HEK293 (cell line): ENCODE measurements around the gene ALS2.
A peak's percentile ranks its signal among the peaks of the same experiment; 100 is the strongest.

ENCODE experiments used
- CTCF ChIA-PET: fragments of 350-600 bp; formaldehyde crosslinking; extraction: SDS; loops from one replicate; lab custom pipeline; 2021; ENCODE audit warnings: antibody characterized with exemption; lab: Yijun Ruan, JAX
- POLR2A ChIA-PET: fragments of 300-600 bp; formaldehyde crosslinking; extraction: SDS; loops from one replicate; lab custom pipeline; 2020; ENCODE audit warnings: antibody characterized with exemption, inconsistent platforms; lab: Yijun Ruan, JAX
- H3K27ac ChIP-seq: fragments of 200-500 bp; sonication (Bioruptor generic); 2 replicates; pipeline ENCODE4 v1.5.1; 2014; ENCODE audit warnings: low read depth, low read length, control low read depth, inconsistent platforms; ENCODE audit errors: extremely low read depth
- H3K36me3 ChIP-seq, 2 experiments: fragments of 200-500 bp in 1 of 2; sonication (Bioruptor generic) in 1 of 2; 1 replicate in 1 of 2; 2 replicates in 1 of 2; pipeline ENCODE4 v1.5.1; 2014 to 2017; ENCODE audit warnings: inconsistent platforms in 2 of 2, low read length in 2 of 2; ENCODE audit not compliant: control insufficient read depth in 2 of 2, insufficient read depth in 1 of 2
- H3K4me1 ChIP-seq: fragments of 200-500 bp; sonication (Bioruptor generic); 2 replicates; pipeline ENCODE4 v1.5.1; 2014; ENCODE audit warnings: mild to moderate bottlenecking, low read length, inconsistent platforms; ENCODE audit not compliant: control insufficient read depth, insufficient read depth
- H3K4me3 ChIP-seq: 2 replicates; pipeline ENCODE4 v1.5.1; 2011; ENCODE audit warnings: low read depth, mild to moderate bottlenecking, control low read depth, low read length, moderate library complexity
- H3K9me3 ChIP-seq: fragments of 200-500 bp; sonication (Bioruptor generic); 2 replicates; pipeline ENCODE4 v1.5.1; 2014; ENCODE audit warnings: low read depth, low read length, inconsistent platforms; ENCODE audit not compliant: control insufficient read depth, insufficient read depth
- BCL6B ChIP-seq: fragments of 450-650 bp; formaldehyde crosslinking; IDR thresholded peaks from 2 replicates; pipeline ENCODE4 v1.5.1; 2017; ENCODE audit warnings: missing biosample characterization, missing genetic modification characterization
- CTCF ChIP-seq: fragments of 450-650 bp; formaldehyde crosslinking; IDR thresholded peaks from 2 replicates; pipeline ENCODE4 v1.5.1; 2016; ENCODE audit warnings: missing biosample characterization, missing genetic modification characterization
- GLIS1 ChIP-seq: fragments of 450-650 bp; formaldehyde crosslinking; IDR thresholded peaks from 2 replicates; pipeline ENCODE4 v1.5.1; 2016; ENCODE audit warnings: missing biosample characterization, missing genetic modification characterization
- SETDB1 ChIP-seq: IDR thresholded peaks from one replicate; pipeline ENCODE4 v1.6.1; 2017; ENCODE audit warnings: mild to moderate bottlenecking, low read length, moderate library complexity, mixed read lengths; ENCODE audit not compliant: insufficient read length
- SP2 ChIP-seq: fragments of 450-650 bp; formaldehyde crosslinking; IDR thresholded peaks from 2 replicates; pipeline ENCODE4 v1.5.1; 2016; ENCODE audit warnings: missing biosample characterization, missing genetic modification characterization
- SP7 ChIP-seq: fragments of 450-650 bp; formaldehyde crosslinking; IDR thresholded peaks from 2 replicates; pipeline ENCODE4 v1.5.1; 2016; ENCODE audit warnings: missing biosample characterization, missing genetic modification characterization
- YY2 ChIP-seq: fragments of 450-650 bp; formaldehyde crosslinking; IDR thresholded peaks from 2 replicates; pipeline ENCODE4 v1.5.1; 2016; ENCODE audit warnings: missing biosample characterization, missing genetic modification characterization
- ZBTB17 ChIP-seq: fragments of 450-650 bp; formaldehyde crosslinking; IDR thresholded peaks from 2 replicates; pipeline ENCODE4 v1.5.1; 2016; ENCODE audit warnings: missing biosample characterization, missing genetic modification characterization
- ZBTB26 ChIP-seq: fragments of 450-650 bp; formaldehyde crosslinking; optimal IDR thresholded peaks from 2 replicates; pipeline ENCODE3; 2016; ENCODE audit warnings: missing biosample characterization, mild to moderate bottlenecking, missing genetic modification characterization
- ZNF112 ChIP-seq: fragments of 450-650 bp; formaldehyde crosslinking; IDR thresholded peaks from 2 replicates; pipeline ENCODE4 v1.5.0; 2017; ENCODE audit warnings: missing biosample characterization, missing genetic modification characterization
- ZNF184 ChIP-seq: fragments of 450-650 bp; IDR thresholded peaks from 2 replicates; pipeline ENCODE4 v1.5.1; 2018; ENCODE audit warnings: missing biosample characterization, mild to moderate bottlenecking, missing genetic modification characterization
- ZNF2 ChIP-seq: fragments of 450-650 bp; formaldehyde crosslinking; IDR thresholded peaks from 2 replicates; pipeline ENCODE4 v1.5.1; 2016; ENCODE audit warnings: missing biosample characterization, missing genetic modification characterization
- ZNF350 ChIP-seq: fragments of 450-650 bp; formaldehyde crosslinking; IDR thresholded peaks from 2 replicates; pipeline ENCODE4 v1.5.0; 2017; ENCODE audit warnings: missing biosample characterization, mild to moderate bottlenecking, missing genetic modification characterization
- ZNF626 ChIP-seq: fragments of 450-650 bp; sonication (Bioruptor Pico); formaldehyde crosslinking; IDR thresholded peaks from 2 replicates; pipeline ENCODE4 v1.5.1; 2018; ENCODE audit warnings: missing biosample characterization, missing genetic modification characterization, inconsistent platforms
- ZNF837 ChIP-seq: fragments of 450-650 bp; formaldehyde crosslinking; IDR thresholded peaks from 2 replicates; pipeline ENCODE4 v1.5.1; 2016; ENCODE audit warnings: missing biosample characterization, missing genetic modification characterization
- TF ChIP-seq, protein P1 (sequence below): fragments of 450-650 bp; formaldehyde crosslinking; IDR thresholded peaks from 2 replicates; pipeline ENCODE4 v1.5.1; 2016; ENCODE audit warnings: missing biosample characterization, missing genetic modification characterization
- TF ChIP-seq, protein P2 (sequence below): fragments of 450-650 bp; formaldehyde crosslinking; IDR thresholded peaks from 2 replicates; pipeline ENCODE4 v1.5.1; 2016; ENCODE audit warnings: missing biosample characterization, missing genetic modification characterization
- TF ChIP-seq, protein P3 (sequence below): fragments of 450-650 bp; formaldehyde crosslinking; IDR thresholded peaks from 2 replicates; pipeline ENCODE4 v1.5.1; 2016; ENCODE audit warnings: missing biosample characterization, missing genetic modification characterization
- TF ChIP-seq, protein P4 (sequence below): fragments of 450-650 bp; formaldehyde crosslinking; IDR thresholded peaks from 2 replicates; pipeline ENCODE4 v1.5.1; 2016; ENCODE audit warnings: missing biosample characterization, missing genetic modification characterization

The ALS2 gene

GRCh38 chr2:201796478-201796865 is 15.7 kb upstream of the ALS2 start:
- H3K4me3 ChIP-seq = no peak overlapping the region
- POLR2A ChIA-PET = no interaction called here
- H3K27ac ChIP-seq = no peak overlapping the region
- no peak for TF ChIP-seq GLIS1
- no peak for TF ChIP-seq ZNF837 (tag by site-specific recombination)
- no peak for TF ChIP-seq ZNF350
- TF ChIP-seq BCL6B = no peak
- TF ChIP-seq ZBTB26 (tag by site-specific recombination) = no peak
- TF ChIP-seq, protein P1, sequence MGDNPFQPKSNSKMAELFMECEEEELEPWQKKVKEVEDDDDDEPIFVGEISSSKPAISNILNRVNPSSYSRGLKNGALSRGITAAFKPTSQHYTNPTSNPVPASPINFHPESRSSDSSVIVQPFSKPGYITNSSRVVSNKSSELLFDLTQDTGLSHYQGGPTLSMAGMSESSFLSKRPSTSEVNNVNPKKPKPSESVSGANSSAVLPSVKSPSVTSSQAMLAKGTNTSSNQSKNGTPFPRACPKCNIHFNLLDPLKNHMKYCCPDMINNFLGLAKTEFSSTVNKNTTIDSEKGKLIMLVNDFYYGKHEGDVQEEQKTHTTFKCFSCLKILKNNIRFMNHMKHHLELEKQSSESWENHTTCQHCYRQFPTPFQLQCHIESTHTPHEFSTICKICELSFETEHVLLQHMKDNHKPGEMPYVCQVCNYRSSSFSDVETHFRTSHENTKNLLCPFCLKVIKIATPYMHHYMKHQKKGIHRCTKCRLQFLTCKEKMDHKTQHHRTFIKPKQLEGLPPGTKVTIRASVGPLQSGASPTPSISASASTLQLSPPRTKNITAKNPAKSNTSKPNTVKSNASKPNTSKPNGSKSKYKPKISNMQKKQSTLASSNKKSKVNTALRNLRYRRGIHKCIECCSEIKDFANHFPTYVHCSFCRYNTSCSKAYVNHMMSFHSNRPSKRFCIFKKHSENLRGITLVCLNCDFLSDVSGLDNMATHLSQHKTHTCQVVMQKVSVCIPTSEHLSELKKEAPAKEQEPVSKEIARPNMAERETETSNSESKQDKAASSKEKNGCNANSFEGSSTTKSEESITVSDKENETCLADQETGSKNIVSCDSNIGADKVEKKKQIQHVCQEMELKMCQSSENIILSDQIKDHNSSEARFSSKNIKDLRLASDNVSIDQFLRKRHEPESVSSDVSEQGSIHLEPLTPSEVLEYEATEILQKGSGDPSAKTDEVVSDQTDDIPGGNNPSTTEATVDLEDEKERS = no peak
- TF ChIP-seq SP2 (tag by site-specific recombination) = no peak
- TF ChIP-seq, protein P2, sequence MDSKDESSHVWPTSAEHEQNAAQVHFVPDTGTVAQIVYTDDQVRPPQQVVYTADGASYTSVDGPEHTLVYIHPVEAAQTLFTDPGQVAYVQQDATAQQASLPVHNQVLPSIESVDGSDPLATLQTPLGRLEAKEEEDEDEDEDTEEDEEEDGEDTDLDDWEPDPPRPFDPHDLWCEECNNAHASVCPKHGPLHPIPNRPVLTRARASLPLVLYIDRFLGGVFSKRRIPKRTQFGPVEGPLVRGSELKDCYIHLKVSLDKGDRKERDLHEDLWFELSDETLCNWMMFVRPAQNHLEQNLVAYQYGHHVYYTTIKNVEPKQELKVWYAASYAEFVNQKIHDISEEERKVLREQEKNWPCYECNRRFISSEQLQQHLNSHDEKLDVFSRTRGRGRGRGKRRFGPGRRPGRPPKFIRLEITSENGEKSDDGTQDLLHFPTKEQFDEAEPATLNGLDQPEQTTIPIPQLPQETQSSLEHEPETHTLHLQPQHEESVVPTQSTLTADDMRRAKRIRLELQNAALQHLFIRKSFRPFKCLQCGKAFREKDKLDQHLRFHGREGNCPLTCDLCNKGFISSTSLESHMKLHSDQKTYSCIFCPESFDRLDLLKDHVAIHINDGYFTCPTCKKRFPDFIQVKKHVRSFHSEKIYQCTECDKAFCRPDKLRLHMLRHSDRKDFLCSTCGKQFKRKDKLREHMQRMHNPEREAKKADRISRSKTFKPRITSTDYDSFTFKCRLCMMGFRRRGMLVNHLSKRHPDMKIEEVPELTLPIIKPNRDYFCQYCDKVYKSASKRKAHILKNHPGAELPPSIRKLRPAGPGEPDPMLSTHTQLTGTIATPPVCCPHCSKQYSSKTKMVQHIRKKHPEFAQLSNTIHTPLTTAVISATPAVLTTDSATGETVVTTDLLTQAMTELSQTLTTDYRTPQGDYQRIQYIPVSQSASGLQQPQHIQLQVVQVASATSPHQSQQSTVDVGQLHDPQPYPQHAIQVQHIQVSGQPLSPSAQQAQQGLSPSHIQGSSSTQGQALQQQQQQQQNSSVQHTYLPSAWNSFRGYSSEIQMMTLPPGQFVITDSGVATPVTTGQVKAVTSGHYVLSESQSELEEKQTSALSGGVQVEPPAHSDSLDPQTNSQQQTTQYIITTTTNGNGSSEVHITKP = no peak
- no peak for TF ChIP-seq ZNF112 (tag by site-specific recombination)
- TF ChIP-seq, protein P3, sequence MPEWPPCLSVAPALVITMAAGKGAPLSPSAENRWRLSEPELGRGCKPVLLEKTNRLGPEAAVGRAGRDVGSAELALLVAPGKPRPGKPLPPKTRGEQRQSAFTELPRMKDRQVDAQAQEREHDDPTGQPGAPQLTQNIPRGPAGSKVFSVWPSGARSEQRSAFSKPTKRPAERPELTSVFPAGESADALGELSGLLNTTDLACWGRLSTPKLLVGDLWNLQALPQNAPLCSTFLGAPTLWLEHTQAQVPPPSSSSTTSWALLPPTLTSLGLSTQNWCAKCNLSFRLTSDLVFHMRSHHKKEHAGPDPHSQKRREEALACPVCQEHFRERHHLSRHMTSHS (tag by site-specific recombination) = no peak
- TF ChIP-seq, all 188 proteins: peak for 0
- CTCF ChIA-PET = interaction anchor here (0.5 to 2.2 kb wide), 9 partner anchors 10 to 770 kb away, joined by 3 to 21 read pairs (median 3); partner anchors contain the start of genes ALS2 and CDK15
- Histone ChIP-seq H3K9me3 (no peaks in the 10 kb centered on the region), H3K36me3 (no peaks in the 10 kb centered on the region), H3K4me1 (no peaks in the 10 kb centered on the region)

- no peak overlapping the region for H3K27ac ChIP-seq
- no peak overlapping the region for H3K4me3 ChIP-seq
- H3K4me1 ChIP-seq = no peaks in the 10 kb centered on the region
- no peaks in the 10 kb centered on the region for H3K9me3 ChIP-seq
- no peaks in the 10 kb centered on the region for H3K36me3 ChIP-seq
- POLR2A ChIA-PET = no interaction called here
- CTCF ChIA-PET = interaction anchor here (0.6 to 2.4 kb wide), 17 partner anchors 11 to 562 kb away, joined by 3 to 21 read pairs (median 4); partner anchors contain the start of gene CDK15
- peak; percentile 81 for TF ChIP-seq CTCF (tag by site-specific recombination)
- peak; percentile 46; the same call in 1 of the 2 replicates for TF ChIP-seq ZNF2 (tag by site-specific recombination)
- TF ChIP-seq ZNF626 (tag by site-specific recombination) = no peak
- TF ChIP-seq ZNF184 = no peak
- TF ChIP-seq, protein P4, sequence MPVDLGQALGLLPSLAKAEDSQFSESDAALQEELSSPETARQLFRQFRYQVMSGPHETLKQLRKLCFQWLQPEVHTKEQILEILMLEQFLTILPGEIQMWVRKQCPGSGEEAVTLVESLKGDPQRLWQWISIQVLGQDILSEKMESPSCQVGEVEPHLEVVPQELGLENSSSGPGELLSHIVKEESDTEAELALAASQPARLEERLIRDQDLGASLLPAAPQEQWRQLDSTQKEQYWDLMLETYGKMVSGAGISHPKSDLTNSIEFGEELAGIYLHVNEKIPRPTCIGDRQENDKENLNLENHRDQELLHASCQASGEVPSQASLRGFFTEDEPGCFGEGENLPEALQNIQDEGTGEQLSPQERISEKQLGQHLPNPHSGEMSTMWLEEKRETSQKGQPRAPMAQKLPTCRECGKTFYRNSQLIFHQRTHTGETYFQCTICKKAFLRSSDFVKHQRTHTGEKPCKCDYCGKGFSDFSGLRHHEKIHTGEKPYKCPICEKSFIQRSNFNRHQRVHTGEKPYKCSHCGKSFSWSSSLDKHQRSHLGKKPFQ (tag by site-specific recombination) = no peak
- no peak for TF ChIP-seq SP7 (tag by site-specific recombination)
- TF ChIP-seq SETDB1 = no peak
- TF ChIP-seq ZBTB17 (tag by site-specific recombination) = peak; percentile 60
- TF ChIP-seq YY2 = no peak
Measured at GRCh38 chr2:201795607-201796477, 15.1 kb upstream of the ALS2 start.
